Measurements from ENCODE around the gene SLC38A11. TPM values are rescaled to one million over a fixed set of nuclear protein-coding genes. Genes with fewer than 3 reads are reported as not detected.

The SLC38A11 gene
- total and polyA plus RNA-seq, 2 experiments from 2014 or later = not detected

DNA sequence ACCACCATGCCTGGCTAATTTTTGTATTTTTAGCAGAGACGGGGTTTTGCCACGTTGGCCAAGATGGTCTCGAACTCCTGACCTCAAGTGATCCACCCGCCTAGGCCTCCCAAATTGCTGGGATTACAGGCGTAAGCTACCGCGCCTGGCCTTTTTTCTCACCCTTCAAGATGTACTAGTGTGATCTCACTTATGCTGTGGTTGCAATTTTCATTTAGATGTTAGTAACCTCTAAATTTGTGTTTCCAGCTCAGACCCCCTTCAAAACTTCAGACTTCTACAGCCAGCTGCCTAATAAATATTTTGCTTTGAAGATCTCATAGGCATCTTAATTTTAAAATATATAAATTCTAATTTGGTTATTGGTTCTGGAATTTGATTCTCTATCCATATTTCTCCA, 8.0 kb downstream of the SLC38A11 start:
- H3K4me3 Mint-ChIP-seq = no peak overlapping the region
- no peak for ATAC-seq
- no peak overlapping the region for H3K27ac Mint-ChIP-seq

More for the DNA sequence above, 8.0 kb downstream of the SLC38A11 start:
- Mint-ChIP-seq H3K4me1 (no peaks in the 10 kb centered on the region; the same call in 1 of the 3 replicates), H3K9me3 (no peaks in the 10 kb centered on the region; the same call in 2 of the 3 replicates), H3K27me3 (ENCODE audit: insufficient read depth, low read depth, poor library complexity) (peaks cover 3% of the 10 kb centered on the region), H3K36me3 (ENCODE audit: low read depth) (no peaks in the 10 kb centered on the region)
- no peaks in the 10 kb centered on the region for H3K27me3 ChIP-seq (ENCODE audit: insufficient read depth)
- H3K4me3 ChIP-seq = no peak overlapping the region
- H3K4me2 ChIP-seq = no peak overlapping the region
- H3F3A ChIP-seq (replicated peaks; ENCODE audit: low read depth) = no peaks in the 10 kb centered on the region
- H3K9me2 ChIP-seq (ENCODE audit: insufficient read depth) = no peaks in the 10 kb centered on the region
- H3K79me2 ChIP-seq (replicated peaks; ENCODE audit: insufficient read depth) = no peaks in the 10 kb centered on the region
- no peak overlapping the region for H2AFZ ChIP-seq
- H3K4me1 ChIP-seq (ENCODE audit: insufficient read depth) = no peaks in the 10 kb centered on the region
- no peak for TF ChIP-seq NANOG (IDR thresholded peaks at IDR 0.05; ENCODE audit: borderline replicate concordance)
- TF ChIP-seq, protein P1, sequence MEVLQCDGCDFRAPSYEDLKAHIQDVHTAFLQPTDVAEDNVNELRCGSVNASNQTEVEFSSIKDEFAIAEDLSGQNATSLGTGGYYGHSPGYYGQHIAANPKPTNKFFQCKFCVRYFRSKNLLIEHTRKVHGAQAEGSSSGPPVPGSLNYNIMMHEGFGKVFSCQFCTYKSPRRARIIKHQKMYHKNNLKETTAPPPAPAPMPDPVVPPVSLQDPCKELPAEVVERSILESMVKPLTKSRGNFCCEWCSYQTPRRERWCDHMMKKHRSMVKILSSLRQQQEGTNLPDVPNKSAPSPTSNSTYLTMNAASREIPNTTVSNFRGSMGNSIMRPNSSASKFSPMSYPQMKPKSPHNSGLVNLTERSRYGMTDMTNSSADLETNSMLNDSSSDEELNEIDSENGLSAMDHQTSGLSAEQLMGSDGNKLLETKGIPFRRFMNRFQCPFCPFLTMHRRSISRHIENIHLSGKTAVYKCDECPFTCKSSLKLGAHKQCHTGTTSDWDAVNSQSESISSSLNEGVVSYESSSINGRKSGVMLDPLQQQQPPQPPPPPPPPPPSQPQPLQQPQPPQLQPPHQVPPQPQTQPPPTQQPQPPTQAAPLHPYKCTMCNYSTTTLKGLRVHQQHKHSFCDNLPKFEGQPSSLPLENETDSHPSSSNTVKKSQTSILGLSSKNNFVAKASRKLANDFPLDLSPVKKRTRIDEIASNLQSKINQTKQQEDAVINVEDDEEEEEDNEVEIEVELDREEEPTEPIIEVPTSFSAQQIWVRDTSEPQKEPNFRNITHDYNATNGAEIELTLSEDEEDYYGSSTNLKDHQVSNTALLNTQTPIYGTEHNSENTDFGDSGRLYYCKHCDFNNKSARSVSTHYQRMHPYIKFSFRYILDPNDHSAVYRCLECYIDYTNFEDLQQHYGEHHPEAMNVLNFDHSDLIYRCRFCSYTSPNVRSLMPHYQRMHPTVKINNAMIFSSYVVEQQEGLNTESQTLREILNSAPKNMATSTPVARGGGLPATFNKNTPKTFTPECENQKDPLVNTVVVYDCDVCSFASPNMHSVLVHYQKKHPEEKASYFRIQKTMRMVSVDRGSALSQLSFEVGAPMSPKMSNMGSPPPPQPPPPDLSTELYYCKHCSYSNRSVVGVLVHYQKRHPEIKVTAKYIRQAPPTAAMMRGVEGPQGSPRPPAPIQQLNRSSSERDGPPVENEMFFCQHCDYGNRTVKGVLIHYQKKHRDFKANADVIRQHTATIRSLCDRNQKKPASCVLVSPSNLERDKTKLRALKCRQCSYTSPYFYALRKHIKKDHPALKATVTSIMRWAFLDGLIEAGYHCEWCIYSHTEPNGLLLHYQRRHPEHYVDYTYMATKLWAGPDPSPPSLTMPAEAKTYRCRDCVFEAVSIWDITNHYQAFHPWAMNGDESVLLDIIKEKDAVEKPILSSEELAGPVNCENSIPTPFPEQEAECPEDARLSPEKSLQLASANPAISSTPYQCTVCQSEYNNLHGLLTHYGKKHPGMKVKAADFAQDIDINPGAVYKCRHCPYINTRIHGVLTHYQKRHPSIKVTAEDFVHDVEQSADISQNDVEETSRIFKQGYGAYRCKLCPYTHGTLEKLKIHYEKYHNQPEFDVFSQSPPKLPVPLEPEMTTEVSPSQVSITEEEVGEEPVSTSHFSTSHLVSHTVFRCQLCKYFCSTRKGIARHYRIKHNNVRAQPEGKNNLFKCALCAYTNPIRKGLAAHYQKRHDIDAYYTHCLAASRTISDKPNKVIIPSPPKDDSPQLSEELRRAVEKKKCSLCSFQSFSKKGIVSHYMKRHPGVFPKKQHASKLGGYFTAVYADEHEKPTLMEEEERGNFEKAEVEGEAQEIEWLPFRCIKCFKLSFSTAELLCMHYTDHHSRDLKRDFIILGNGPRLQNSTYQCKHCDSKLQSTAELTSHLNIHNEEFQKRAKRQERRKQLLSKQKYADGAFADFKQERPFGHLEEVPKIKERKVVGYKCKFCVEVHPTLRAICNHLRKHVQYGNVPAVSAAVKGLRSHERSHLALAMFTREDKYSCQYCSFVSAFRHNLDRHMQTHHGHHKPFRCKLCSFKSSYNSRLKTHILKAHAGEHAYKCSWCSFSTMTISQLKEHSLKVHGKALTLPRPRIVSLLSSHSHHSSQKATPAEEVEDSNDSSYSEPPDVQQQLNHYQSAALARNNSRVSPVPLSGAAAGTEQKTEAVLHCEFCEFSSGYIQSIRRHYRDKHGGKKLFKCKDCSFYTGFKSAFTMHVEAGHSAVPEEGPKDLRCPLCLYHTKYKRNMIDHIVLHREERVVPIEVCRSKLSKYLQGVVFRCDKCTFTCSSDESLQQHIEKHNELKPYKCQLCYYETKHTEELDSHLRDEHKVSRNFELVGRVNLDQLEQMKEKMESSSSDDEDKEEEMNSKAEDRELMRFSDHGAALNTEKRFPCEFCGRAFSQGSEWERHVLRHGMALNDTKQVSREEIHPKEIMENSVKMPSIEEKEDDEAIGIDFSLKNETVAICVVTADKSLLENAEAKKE (CRISPR knock-in tag; IDR thresholded peaks at IDR 0.05) = no peak
- no peak for TF ChIP-seq ZNF331 (CRISPR knock-in tag; IDR thresholded peaks at IDR 0.05; ENCODE audit: low read depth)
- no peak for TF ChIP-seq JUNB (IDR thresholded peaks at IDR 0.05; ENCODE audit: unreplicated experiment)
- no peaks in the 10 kb centered on the region for H4K20me1 ChIP-seq (replicated peaks; ENCODE audit: insufficient read depth)
- H3K27ac ChIP-seq (ENCODE audit: low read depth) = no peak overlapping the region
- H3K36me3 ChIP-seq (ENCODE audit: insufficient read depth) = no peaks in the 10 kb centered on the region
- DNase-seq (ENCODE audit: low spot score) = no peak

Data from GM23338 (cell line).